CD4-positive, alpha-beta T cell treated with Interleukin-6 for 4 hours (primary cell): ENCODE data around the gene MAP4K1.
"Not testable (repeated sequence)": the region's sequence is repeated elsewhere in the genome, so short reads cannot be mapped to it uniquely, and the experiment has no call there.

ENCODE experiments used
- DNase-seq: peaks from one replicate; pipeline ENCODE4 v3.0.0-alpha.2; 2020; ENCODE audit warnings: mixed read lengths

The MAP4K1 gene

GRCh38 chr19:38619361-38620174 lies 1.8 kb upstream of the MAP4K1 start:
- no peak for DNase-seq

- DNase-seq = peak; percentile 99
Measured at GRCh38 chr19:38618590-38619360, 1.0 kb upstream of the MAP4K1 start, which contains the start of gene EIF3K. Gene EIF3K (plus strand): TSS chr19:38619188. CDS start chr19:38619269, 81 bp downstream.

- DNase-seq = peak; percentile 38
Measured at GRCh38 chr19:38617283-38617763, 430 bp downstream of the MAP4K1 start.

GRCh38 chr19:38616265-38616664 lies 1.5 kb downstream of the MAP4K1 start:
- DNase-seq = no peak

GRCh38 chr19:38615007-38615581 lies 2.7 kb downstream of the MAP4K1 start:
- no peak for DNase-seq

GRCh38 chr19:38614289-38614688 lies 3.5 kb downstream of the MAP4K1 start:
- no peak for DNase-seq

- DNase-seq = no peak
Measured at GRCh38 chr19:38606131-38606530, 11.6 kb downstream of the MAP4K1 start.

GRCh38 chr19:38602856-38603255 lies 14.9 kb downstream of the MAP4K1 start:
- DNase-seq = not testable (repeated sequence)

GRCh38 chr19:38599722-38600121 lies 18.0 kb downstream of the MAP4K1 start:
- DNase-seq = no peak

- no peak for DNase-seq
Measured at GRCh38 chr19:38597075-38597474, 20.7 kb downstream of the MAP4K1 start.

GRCh38 chr19:38596057-38596981 lies 21.4 kb downstream of the MAP4K1 start:
- DNase-seq = no peak

GRCh38 chr19:38592940-38593339 lies 24.8 kb downstream of the MAP4K1 start:
- DNase-seq = no peak

- DNase-seq = no peak
Measured at GRCh38 chr19:38588041-38588440, 29.7 kb downstream of the MAP4K1 start.

GRCh38 chr19:38587562-38587961 lies 30.2 kb downstream of the MAP4K1 start:
- DNase-seq = no peak

GRCh38 chr19:38583985-38584305 lies 33.8 kb downstream of the MAP4K1 start:
- DNase-seq = no peak

GRCh38 chr19:38583219-38583984 lies 34.4 kb downstream of the MAP4K1 start:
- no peak for DNase-seq

GRCh38 chr19:38580080-38580479 lies 37.7 kb downstream of the MAP4K1 start:
- DNase-seq = no peak

GRCh38 chr19:38579304-38579703 lies 38.4 kb downstream of the MAP4K1 start:
- DNase-seq = not testable (repeated sequence)

- no peak for DNase-seq
Measured at GRCh38 chr19:38577826-38578225, 39.9 kb downstream of the MAP4K1 start.

- no peak for DNase-seq
Measured at GRCh38 chr19:38571682-38572081, 46.1 kb downstream of the MAP4K1 start.

GRCh38 chr19:38569368-38569983 lies 48.3 kb downstream of the MAP4K1 start:
- DNase-seq = no peak
